ENCODE data around the gene RANGAP1. TPM values are rescaled to one million over a fixed set of nuclear protein-coding genes. Genes with fewer than 3 reads are reported as not detected.

The RANGAP1 gene
- total and polyA plus RNA-seq, 2 of the 8 experiments (the other 6 are each of a cell fraction or from before 2014, with no cell fraction given) = 121 to 171 TPM

DNA sequence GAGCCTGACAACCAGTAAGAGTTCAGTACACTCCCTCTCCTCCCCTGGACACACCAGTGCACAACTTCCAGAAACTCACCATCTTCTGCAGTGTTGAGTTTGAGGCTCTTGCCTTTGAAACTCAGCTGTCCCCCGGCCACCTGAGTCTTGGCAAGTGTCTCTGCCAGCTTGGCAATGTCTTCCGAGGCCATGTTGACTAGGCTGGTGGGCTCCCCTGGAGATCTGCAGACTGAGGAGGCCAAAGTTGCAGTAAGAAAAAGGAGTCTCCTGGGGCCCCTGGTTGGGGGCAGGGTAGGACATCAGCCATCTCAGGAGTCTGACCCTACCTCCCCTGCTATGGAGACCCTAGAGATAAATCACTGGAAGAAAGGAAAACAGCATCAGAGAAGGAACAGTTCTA is 5.1 kb downstream of the RANGAP1 start:
- Histone ChIP-seq H4K91ac (replicated peaks; ENCODE audit: insufficient read length, low read length) (no peak overlapping the region), H2BK15ac (ENCODE audit: low read length) (no peak overlapping the region), H4K5ac (ENCODE audit: insufficient read length, low read depth, low read length) (no peak overlapping the region), H2BK12ac (ENCODE audit: low read depth, low read length) (no peak overlapping the region), H4K8ac (ENCODE audit: extremely low read depth, insufficient read depth, low read length) (no peak overlapping the region; the same call in 1 of the 2 replicates), H3K79me2 (ENCODE audit: control insufficient read depth in 1 of 2, insufficient read depth in 2 of 2, low read length in 2 of 2) (peaks cover 6 to 45% of the 10 kb centered on the region in 2 experiments; a peak in 3 of 4 replicates), H3K4ac (replicated peaks; ENCODE audit: insufficient read length, low read depth, low read length) (no peak overlapping the region), H3K36me3 (ENCODE audit: control insufficient read depth in 2 of 4, insufficient read depth in 4 of 4, low read length in 3 of 4) (peaks cover 25 to 81% (median 42%) of the 10 kb centered on the region in 4 experiments), H2BK120ac (replicated peaks; ENCODE audit: low read depth, low read length) (no peak overlapping the region), H3K4me1 (replicated peaks in 1 of 4; ENCODE audit: control insufficient read depth in 3 of 4, insufficient read depth in 4 of 4, low read length in 3 of 4) (peaks cover 0 to 5% (median 0%) of the 10 kb centered on the region in 4 experiments; a peak in 2 of 7 replicates), H3K27me3 (replicated peaks in 1 of 4; ENCODE audit: control insufficient read depth in 3 of 4, extremely low read depth in 1 of 4, insufficient read depth in 3 of 4, low read length in 3 of 4) (no peaks in the 10 kb centered on the region), H3K18ac (ENCODE audit: extremely low read depth, low read length) (no peak overlapping the region), H2BK20ac (ENCODE audit: low read length) (no peak overlapping the region), H3K56ac (replicated peaks; ENCODE audit: insufficient read length, low read depth, low read length) (no peak overlapping the region), H3K23ac (ENCODE audit: insufficient read length) (no peak overlapping the region), H2BK5ac (ENCODE audit: low read depth, low read length) (0 out of 2 replicates have a peak overlapping the region, but pooled peaks have one; percentile 48), H4K20me1 (replicated peaks in 1 of 2; ENCODE audit: control insufficient read depth in 1 of 2, insufficient read depth in 2 of 2, low read length in 2 of 2) (peaks cover 4 to 16% of the 10 kb centered on the region in 2 experiments), H3K9ac (replicated peaks in 1 of 4; ENCODE audit: extremely low read depth in 1 of 4, low read depth in 3 of 4, low read length in 3 of 4) (no peak overlapping the region), H2AK5ac (ENCODE audit: low read depth, low read length) (no peak overlapping the region), H2AFZ (ENCODE audit: low read length) (no peak overlapping the region), H3K23me2 (ENCODE audit: low read depth, low read length) (peaks cover 3% of the 10 kb centered on the region; the same call in 1 of the 2 replicates), H3K27ac (ENCODE audit: low read depth, low read length) (no peak overlapping the region), H3K79me1 (ENCODE audit: low read depth, low read length) (peaks cover 10% of the 10 kb centered on the region; the same call in 1 of the 2 replicates), H3K4me2 (ENCODE audit: insufficient read depth in 1 of 2, low read depth in 2 of 2, low read length in 2 of 2) (no peak overlapping the region), H3K9me3 (ENCODE audit: insufficient read depth in 2 of 2, low read depth in 1 of 2, low read length in 1 of 2) (no peaks in the 10 kb centered on the region), H3K14ac (ENCODE audit: insufficient read length) (no peak overlapping the region), H3K4me3 (ENCODE audit: extremely low read depth in 1 of 4, insufficient read depth in 2 of 4, low read depth in 3 of 4, low read length in 4 of 4) (no peak overlapping the region)
- FAIRE-seq (no peak), DNase-seq (ENCODE audit: low read depth in 1 of 2, low spot score in 2 of 2) (no peak)
- TF ChIP-seq BACH1 (IDR thresholded peaks at IDR 0.05; ENCODE audit: low read length) (no peak), TEAD4 (IDR thresholded peaks at IDR 0.05; ENCODE audit: low read depth, low read length) (no peak), CBX8 (IDR thresholded peaks at IDR 0.05; ENCODE audit: borderline replicate concordance, low read depth, low read length) (no peak), POU5F1 (IDR thresholded peaks at IDR 0.05; ENCODE audit: low read depth, low read length) (no peak), POLR2AphosphoS5 (IDR thresholded peaks at IDR 0.05; ENCODE audit: low read depth, low read length) (no peak), KDM5A (IDR thresholded peaks at IDR 0.05; ENCODE audit: low read length) (no peak), GABPA (IDR thresholded peaks at IDR 0.05; ENCODE audit: borderline replicate concordance, insufficient read depth, low read length) (no peak)
- 92% methylated on average over 2 of the region's 2 CpGs; no CpG with 5 or more reads in 1 of the 2 experiments for WGBS, 2 experiments (ENCODE audit: extremely low coverage in 1 of 2, insufficient coverage in 1 of 2, insufficient read length in 1 of 2, insufficient replicate concordance in 2 of 2, low coverage in 1 of 2, low lambda C conversion rate in 2 of 2, missing lambda C conversion rate in 1 of 2)
- ChIA-PET CTCF (ENCODE audit: partially characterized antibody) (interaction anchor here (1.0 to 2.0 kb wide), 4 partner anchors 10 to 46 kb away, joined by 3 to 7 read pairs (median 4); no protein-coding TSS in a partner anchor), POLR2A (ENCODE audit: partially characterized antibody) (interaction anchor here (1.0 to 3.2 kb wide), 8 partner anchors 9 to 188 kb away, joined by 3 to 24 read pairs (median 3); partner anchors contain the start of genes ACO2 and PHF5A)
